ENCODE results near the gene WFDC12.
"Not testable (repeated sequence)": the region's sequence is repeated elsewhere in the genome, so short reads cannot be mapped to it uniquely, and the experiment has no call there.

Gene WFDC12, protein sequence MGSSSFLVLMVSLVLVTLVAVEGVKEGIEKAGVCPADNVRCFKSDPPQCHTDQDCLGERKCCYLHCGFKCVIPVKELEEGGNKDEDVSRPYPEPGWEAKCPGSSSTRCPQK

DNA sequence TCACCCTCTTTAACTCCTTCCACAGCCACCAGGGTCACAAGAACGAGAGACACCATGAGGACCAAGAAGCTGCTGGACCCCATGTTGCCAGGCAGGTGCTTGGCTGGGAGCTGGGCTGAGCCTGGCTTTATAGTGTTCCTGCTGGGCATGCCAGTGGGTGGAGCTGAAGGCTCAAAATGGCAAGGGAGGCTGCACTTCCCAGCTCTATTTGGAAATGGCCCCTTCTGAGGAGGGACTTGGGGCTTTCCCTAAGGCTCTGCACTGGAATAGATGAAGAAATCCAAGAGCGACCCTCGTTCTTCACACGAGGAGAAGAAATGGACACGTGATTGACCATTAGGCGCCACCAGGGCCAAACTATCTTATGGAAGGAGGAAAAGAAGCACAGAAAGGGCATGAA is at the start of gene WFDC12:
Gene WFDC12 (minus strand): TSS at position 101 of the 400 bp plus-strand sequence. CDS start 18 bp downstream, at position 83.
- DNase-seq = no peak

GRCh38 chr20:45173522-45173921 is 49.3 kb upstream of the WFDC12 start:
- no peak for DNase-seq

GRCh38 chr20:45164906-45165305 is 40.6 kb upstream of the WFDC12 start:
- DNase-seq = no peak

DNA sequence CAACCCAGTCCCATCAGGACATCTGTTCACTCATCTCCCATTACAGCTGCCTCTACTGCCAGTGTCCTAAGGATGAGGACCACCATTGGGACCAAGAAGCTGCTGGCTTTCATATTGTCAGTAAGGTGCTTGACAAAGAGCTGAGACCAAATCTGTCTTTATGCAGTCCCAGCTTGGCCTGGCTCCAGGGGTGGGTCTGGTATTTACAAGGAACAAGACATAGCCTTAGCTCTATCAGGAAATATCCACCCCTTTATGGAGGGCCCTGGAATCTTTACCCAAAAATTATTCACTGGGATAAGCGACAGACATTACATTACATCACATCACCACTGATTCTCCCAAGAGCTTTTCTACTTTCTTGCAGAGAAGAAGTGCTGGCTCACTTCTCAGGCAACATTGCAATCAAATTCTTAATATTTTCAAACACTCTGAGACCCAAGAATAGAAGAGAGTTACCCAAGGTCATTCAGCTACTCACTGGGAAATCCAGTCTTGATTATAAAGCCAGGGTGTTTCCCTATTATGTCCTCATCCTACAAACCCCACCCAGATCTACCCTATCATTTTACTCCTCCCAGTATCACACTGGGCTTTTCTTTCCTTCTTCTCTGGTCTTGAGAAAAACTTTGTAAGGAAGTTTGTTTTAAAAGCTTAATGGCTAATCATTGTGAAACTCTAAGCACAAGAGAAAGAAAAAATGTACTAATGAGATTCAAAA is 39.0 kb upstream of the WFDC12 start:
- no peak for DNase-seq

DNA sequence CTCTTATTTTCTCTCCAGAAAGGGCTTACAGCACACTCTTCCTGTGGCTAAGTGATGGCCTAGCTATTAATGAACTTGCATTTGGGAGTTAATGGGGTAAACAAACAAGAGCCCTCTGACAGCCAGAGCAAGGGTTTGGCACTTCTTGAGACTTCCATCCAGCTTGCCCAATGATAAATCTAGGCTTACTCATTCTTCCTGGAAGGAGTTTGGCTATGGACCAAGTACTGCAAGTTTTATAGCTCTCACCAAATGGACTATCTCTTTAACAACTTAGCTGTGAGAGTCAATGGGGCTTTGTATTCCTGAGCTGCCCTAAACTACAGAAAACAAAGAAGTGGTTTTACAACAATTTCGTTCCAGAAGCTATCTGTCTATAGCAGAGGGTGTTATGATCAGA is 33.7 kb upstream of the WFDC12 start:
- no peak for DNase-seq

- DNase-seq = no peak
These were observed 32.4 kb upstream of the WFDC12 start for GRCh38 chr20:45156713-45157112.

- DNase-seq = not testable (repeated sequence)
These were observed 30.5 kb upstream of the WFDC12 start for GRCh38 chr20:45154794-45155193.

GRCh38 chr20:45154183-45154582 is 29.9 kb upstream of the WFDC12 start:
- no peak for DNase-seq

DNA sequence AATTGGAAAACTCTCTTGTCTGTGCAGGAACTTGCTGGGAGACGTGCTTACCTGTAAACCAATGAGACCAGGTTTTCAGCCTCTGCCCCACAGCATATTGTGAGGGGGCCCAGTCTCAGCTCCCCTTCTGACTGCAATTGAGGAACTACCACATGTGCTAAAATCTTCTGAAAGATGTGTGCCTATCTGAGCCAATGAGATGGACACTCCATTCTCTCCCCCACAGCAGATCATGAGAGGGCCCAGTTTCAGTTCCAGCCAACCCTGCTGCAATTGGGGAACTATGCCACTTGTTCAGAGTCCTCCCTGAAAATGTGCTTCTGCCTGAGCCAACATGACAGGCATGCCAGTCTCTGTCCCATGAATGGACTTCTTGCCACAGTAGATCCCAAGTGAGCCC is 29.5 kb upstream of the WFDC12 start:
- no peak for DNase-seq

DNA sequence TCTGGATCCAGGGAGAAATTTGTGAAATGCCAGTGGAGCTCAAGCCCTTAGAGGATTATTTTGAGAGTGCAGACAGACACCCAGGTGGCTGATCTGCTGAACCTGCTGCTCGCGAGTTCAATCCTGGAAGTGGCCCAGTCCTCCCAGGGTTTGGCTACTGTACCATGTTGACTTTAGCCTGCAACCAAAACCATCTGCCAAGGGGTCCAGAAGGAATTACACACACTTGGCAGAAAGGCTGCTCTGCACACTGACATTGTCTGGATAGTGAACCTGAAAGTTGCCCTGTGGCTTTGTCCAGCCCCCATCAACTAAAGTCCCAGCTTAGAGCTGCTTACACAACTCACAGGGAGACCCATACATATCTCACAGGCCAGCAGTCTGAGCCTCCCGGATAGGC is 28.9 kb upstream of the WFDC12 start:
- no peak for DNase-seq

DNA sequence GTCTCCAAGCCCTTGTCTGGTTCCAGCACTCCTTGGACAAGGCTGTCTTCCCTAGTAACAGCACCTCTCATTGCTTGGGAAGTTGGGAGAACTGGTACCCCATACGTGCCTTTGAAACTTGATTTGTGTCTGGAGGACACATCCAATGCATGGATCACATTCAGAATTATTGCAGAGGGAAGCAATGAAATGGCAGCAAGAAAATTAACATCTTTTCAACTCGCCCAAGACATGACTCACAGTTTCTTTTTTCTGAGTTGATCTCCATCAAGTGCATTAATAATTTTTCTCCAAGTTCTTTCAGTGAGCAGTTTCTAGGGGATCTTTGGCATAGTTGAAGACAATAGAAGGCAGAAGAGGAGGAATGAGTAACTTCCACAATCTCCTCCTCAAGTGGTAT is 28.1 kb upstream of the WFDC12 start:
- no peak for DNase-seq

GRCh38 chr20:45149062-45149461 is 24.8 kb upstream of the WFDC12 start:
- DNase-seq = no peak

DNA sequence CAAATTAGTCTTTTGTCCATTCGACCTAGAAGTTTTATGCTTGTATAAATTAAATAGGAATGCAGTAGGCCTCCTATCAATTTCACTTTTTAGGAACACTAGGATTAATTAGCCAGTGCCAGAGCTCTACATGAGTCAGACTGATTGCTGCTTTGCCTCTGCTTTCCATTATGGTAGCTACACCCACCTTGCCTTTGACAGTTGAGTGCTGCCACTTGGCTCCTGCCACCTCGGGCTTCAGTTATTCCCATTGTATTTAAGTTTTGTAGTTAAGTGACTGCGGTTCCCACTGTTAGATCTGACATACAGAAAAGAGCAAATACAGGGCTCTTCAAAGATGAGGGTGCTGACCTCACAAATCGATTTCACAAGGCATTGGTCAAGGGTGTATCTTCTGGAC is 16.6 kb upstream of the WFDC12 start:
- DNase-seq = no peak

GRCh38 chr20:45139733-45140375 is 15.6 kb upstream of the WFDC12 start:
- DNase-seq = not testable (repeated sequence)

DNA sequence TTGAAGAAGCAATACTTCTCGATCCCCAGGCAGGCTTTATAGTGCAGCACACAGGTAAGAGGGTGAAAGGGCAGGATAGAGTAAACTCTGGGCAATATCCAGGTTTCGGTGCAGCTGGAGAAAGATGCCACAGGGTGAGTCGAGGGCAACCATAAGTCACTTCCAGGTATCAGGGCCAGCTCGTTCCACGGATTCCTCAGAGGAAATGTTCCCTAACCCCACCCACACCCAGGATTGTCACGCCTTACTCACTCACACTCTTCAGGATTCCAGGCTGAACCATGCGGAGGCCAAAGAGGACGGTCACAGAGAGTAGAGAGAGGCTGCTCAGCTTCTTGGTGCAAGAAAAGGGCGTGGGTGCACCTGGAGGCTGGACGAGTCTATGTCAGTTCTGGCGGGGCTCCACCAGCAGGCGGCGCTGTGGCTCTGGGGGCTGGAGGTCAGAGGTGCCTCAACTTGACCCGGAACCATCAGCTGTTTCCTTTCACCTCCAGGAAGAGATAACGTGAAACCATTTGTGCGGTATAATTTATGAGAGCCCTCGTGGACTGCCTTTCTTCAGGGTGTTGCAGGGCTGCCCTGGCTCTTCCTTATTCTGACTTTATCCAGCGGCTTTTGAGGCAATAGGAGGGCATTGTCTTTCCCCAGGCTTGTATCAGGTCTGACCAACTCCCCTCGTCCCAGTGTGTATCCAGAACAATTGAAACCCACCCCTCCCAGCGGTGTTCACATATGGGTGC is 14.5 kb upstream of the WFDC12 start:
- DNase-seq = no peak

DNA sequence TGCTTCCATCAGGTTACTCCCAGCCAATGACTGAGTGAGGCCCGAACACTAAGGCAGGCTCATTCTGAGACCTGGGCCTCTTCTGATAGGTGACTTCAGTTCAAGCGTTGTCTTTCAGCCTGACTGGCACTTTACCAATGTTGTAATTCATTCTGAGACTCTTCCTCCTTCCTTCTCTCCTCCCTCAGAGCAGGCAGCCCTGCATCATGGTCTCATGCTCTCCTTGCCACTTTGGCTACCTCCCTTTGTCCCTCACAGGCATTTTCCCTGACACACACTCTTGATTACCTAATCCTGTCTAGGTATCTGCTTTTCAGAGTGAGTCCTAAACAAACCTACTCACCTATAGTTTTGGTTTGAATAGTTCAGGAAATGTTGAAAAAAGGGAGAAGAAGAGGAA is 12.6 kb upstream of the WFDC12 start:
- DNase-seq = no peak

- no peak for DNase-seq
These were observed 3.8 kb upstream of the WFDC12 start for GRCh38 chr20:45128099-45128498.

GRCh38 chr20:45121388-45121787 is 2.9 kb downstream of the WFDC12 start:
- DNase-seq = no peak

DNA sequence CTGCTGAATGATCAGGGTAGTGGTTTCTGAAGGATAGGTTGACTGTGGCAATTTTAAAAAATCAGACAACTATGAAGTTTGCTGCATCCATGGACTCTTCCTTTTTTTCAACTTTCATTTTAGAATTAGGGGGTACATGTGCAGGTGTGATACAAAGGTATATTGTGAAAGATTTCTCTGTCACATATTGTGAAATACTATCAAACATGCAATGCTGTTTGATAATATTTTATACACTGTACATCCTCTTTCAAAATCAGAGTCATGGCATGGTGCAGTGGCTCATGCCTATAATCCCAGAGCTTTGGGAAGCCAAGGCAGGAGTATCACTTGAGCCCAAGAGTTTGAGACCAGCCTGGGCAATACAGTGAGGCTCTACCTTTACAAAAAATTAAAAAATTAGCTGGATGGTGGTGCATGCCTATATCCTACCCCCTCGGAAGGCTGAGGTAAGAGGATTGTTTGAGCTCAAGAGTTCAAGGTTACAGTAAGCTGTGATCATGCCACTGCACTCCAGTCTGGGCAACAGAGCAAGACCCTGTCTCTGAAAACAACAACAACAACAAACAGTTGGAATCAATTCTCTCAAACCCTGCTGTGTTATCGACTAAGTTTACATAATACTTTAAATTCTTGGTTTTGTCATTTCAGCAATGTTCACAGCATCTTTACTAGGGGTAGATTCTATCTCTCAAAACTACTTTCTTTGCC is 4.6 kb downstream of the WFDC12 start:
- no peak for DNase-seq

DNA sequence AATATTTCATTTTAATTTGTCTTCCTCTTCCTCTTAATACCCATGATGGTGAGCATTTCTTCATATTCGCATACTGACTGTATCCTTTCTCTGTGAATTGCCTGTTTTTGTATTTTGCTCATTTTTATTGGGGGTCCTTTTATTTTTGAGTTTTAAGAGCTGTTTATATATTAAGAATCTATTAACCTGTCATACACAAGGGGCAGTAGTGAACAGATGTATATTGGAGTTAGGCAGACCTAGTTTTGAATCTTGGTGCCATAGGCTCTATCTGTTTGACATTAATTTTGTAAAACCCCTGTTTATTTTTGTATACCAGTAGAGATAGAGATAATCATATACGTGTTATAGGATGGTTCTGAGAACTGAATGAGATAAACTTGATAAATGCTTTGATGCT is 6.2 kb downstream of the WFDC12 start:
- DNase-seq = no peak

- DNase-seq = no peak
These were observed 6.7 kb downstream of the WFDC12 start for GRCh38 chr20:45117581-45117980.

DNA sequence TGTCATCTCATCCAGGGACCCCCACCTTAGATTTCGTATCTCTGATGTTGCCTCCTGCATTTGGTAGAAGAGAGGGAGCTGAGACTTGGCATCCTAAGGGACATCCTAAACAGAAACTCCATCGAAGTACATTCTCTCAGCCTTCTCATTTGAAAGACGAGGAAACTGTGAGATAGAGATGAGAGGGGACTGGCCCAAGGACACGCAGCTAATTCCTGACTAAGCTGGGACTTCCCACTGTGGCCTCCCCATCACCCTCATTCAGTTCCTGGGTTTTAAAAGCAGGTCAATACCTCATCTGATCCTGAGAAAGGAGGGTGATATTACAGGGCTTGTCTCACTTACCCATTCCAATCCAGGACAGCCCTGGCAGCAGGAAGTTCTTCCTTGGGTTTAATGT is 8.4 kb downstream of the WFDC12 start:
- no peak for DNase-seq

DNA sequence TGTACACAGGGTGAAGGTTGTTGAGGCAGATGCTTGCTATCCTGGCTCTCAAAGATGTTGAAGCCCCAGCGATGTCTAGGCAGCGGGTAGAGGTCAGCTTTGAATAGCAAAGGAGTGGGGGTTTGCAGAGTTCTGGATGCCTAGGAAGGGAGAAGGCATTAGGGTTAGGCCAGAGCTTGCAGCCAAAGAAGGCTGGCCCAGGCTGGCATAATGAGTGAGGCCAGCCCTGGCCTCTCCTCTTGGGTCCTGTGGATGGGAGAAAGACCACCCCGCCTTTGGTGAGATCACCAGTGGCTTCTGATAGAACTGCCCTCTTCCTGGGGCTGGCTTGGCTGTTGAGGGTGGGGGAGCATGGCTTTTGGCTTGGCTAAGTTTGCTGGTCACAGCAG is 8.9 kb downstream of the WFDC12 start:
- no peak for DNase-seq
